ENCODE measurements around the gene TUBB8.

- no peak for TF ChIP-seq MAFK (IDR thresholded peaks at IDR 0.05; ENCODE audit: low read depth, low read length)
- TF ChIP-seq POLR2A (IDR thresholded peaks at IDR 0.05; ENCODE audit: low read depth, low read length) = no peak
These were observed 36.9 kb upstream of the TUBB8 start for GRCh38 chr10:86031-86430.
